ENCODE measurements around the gene VRTN. TPM values are rescaled to one million over a fixed set of nuclear protein-coding genes. Genes with fewer than 3 reads are reported as not detected.
"Not testable (repeated sequence)": the region's sequence is repeated elsewhere in the genome, so short reads cannot be mapped to it uniquely, and the experiment has no call there.

The VRTN gene
- total RNA-seq, 6 experiments from 2014 or later: not detected

DNA sequence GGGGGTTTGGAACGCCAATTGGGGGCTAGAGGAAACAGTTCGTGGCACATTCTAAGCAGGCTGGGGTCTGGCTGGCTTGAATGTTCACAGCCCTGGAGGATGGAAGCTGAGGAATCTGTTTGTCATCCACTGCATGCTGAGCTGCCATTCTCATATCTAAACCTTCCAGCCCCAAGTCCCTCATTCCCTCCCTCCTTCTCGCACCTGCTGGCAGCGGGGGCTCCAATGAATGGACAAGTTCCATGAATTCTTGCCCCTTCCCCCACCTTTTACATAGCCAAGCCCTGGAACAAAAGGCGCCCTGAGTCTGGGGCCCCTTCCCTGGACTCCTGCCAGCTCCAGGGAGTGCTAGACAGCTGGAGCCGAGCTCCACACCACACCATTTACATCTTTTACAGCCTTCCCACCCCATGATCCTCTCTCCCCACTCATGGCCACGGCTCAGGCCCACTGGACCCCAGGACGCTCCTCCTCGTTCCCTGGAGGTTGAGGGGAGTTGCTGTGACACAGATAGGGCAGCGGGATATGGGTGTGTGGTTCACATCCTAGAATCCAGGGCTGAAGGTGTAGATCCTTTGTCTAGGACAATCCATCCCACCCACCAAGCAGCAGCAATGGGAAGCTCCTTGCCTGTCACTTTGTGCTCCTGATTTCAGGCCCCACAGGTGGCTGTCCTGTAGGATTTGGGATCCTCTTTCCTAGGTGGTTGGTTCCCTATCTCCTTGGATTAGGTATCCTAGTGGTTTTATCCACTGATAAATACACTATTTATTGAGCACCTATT is 21.7 kb upstream of the VRTN start:
- Histone ChIP-seq H3K4me1 (no peaks in the 10 kb centered on the region), H3K27ac (no peak overlapping the region), H3K9me3 (no peaks in the 10 kb centered on the region), H3K27me3 (no peaks in the 10 kb centered on the region), H3K4me3 (no peak overlapping the region), H3K36me3 (no peaks in the 10 kb centered on the region)
- no peak for DNase-seq
- intact Hi-C loops (cut with DNase I): no loop called here
- WGBS (ENCODE audit: insufficient coverage, low coverage, low lambda C conversion rate, missing lambda C conversion rate): 31% methylated on average over 9 of the region's 10 CpGs
- TF ChIP-seq, protein P1, sequence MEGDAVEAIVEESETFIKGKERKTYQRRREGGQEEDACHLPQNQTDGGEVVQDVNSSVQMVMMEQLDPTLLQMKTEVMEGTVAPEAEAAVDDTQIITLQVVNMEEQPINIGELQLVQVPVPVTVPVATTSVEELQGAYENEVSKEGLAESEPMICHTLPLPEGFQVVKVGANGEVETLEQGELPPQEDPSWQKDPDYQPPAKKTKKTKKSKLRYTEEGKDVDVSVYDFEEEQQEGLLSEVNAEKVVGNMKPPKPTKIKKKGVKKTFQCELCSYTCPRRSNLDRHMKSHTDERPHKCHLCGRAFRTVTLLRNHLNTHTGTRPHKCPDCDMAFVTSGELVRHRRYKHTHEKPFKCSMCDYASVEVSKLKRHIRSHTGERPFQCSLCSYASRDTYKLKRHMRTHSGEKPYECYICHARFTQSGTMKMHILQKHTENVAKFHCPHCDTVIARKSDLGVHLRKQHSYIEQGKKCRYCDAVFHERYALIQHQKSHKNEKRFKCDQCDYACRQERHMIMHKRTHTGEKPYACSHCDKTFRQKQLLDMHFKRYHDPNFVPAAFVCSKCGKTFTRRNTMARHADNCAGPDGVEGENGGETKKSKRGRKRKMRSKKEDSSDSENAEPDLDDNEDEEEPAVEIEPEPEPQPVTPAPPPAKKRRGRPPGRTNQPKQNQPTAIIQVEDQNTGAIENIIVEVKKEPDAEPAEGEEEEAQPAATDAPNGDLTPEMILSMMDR (IDR thresholded peaks at IDR 0.05): no peak
- TF ChIP-seq POLR2A (IDR thresholded peaks at IDR 0.05): no peak
- peak in 1 of 4 donors; percentile 23 for ATAC-seq

DNA sequence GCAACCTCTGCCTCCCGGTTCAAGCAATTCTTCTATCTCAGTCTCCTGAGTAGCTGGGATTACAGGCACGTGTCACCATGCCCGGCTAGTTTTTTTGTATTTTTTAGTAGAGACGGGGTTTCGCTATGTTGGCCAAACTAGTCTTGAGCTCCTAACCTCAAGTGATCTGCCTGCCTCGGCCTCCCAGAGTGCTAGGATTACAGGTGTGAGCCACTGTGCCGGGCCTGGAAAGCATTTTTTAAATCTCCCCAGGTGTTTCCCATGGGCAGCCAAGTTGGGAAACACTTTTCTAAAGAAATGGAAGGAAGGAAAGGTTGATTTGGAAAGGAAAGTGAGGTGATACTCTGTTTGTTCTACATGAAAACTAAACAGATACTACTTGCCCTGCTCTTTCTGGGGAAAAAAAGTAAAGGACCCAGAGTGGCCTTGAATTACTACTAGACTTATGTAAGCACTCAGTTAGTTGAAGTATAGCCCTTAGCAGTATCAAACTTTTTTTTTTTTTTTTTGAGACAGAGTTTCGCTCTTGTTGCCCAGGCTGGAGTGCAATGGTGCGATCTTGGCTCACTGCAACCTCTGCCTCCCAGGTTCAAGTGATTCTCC is 18.2 kb upstream of the VRTN start:
- H3K4me3 ChIP-seq; DNase-seq; H3K36me3 ChIP-seq; H3K27me3 ChIP-seq; intact Hi-C loops (cut with DNase I); H3K9me3 ChIP-seq; H3K27ac ChIP-seq; H3K4me1 ChIP-seq; ATAC-seq: not testable (repeated sequence)
- WGBS (ENCODE audit: insufficient coverage, low coverage, low lambda C conversion rate, missing lambda C conversion rate): 88% methylated on average over 9 of the region's 9 CpGs

DNA sequence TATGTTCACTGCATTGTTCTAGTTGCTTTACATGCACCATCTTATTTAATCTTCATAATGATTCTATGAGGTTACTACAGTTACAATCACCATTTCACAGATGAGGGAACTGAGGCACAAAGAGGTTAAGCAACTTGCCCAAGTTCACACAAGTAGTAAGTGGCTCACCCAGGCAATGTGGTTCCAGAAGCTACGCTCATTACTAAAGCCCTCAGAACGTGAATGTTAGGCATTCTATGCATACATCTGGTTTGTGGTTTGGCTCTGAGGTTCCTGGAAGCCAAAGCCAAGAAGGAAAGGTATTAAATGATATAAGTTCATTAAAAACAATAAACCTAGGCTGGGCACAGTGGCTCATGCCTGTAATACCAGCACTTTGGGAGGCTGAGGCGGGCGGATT is 14.4 kb upstream of the VRTN start:
- no peaks in the 10 kb centered on the region for H3K36me3 ChIP-seq
- 77% methylated on average over 4 of the region's 4 CpGs for WGBS (ENCODE audit: insufficient coverage, low coverage, low lambda C conversion rate, missing lambda C conversion rate)
- ATAC-seq: no peak
- DNase-seq: no peak
- intact Hi-C loops (cut with DNase I): no loop called here
- no peaks in the 10 kb centered on the region for H3K27me3 ChIP-seq
- no peaks in the 10 kb centered on the region for H3K9me3 ChIP-seq
- TF ChIP-seq, protein P1 (IDR thresholded peaks at IDR 0.05): no peak
- TF ChIP-seq POLR2A (IDR thresholded peaks at IDR 0.05): no peak
- no peak overlapping the region for H3K27ac ChIP-seq
- H3K4me3 ChIP-seq: no peak overlapping the region
- H3K4me1 ChIP-seq: no peaks in the 10 kb centered on the region

DNA sequence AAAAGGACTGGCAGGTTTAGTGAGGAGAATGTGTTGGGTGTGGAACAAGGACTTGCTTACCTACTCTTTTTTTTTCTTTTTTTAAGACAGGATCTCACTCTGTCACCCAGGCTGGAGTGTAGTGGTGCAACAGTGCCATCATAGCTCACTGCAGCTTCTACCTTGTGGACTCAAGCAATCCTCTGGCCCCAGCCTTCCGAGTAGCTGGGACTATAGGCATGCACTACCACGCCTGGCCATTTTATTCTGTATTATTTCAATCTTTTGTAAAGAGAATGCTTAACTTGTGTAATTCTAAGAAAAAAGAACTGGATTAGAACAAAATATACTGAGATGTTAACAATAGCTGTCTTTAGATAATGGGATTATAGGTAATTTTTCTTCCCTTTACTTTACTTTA is 1.9 kb upstream of the VRTN start:
- intact Hi-C loops (cut with DNase I): no loop called here
- no peak for DNase-seq
- Histone ChIP-seq H3K4me1 (no peaks in the 10 kb centered on the region), H3K4me3 (no peak overlapping the region), H3K9me3 (no peaks in the 10 kb centered on the region), H3K27ac (no peak overlapping the region), H3K27me3 (no peaks in the 10 kb centered on the region), H3K36me3 (no peaks in the 10 kb centered on the region)
- TF ChIP-seq, protein P1 (IDR thresholded peaks at IDR 0.05): no peak
- TF ChIP-seq POLR2A (IDR thresholded peaks at IDR 0.05): no peak
- no peak for ATAC-seq
- WGBS (ENCODE audit: insufficient coverage, low coverage, low lambda C conversion rate, missing lambda C conversion rate): 71% methylated on average over 2 of the region's 2 CpGs

DNA sequence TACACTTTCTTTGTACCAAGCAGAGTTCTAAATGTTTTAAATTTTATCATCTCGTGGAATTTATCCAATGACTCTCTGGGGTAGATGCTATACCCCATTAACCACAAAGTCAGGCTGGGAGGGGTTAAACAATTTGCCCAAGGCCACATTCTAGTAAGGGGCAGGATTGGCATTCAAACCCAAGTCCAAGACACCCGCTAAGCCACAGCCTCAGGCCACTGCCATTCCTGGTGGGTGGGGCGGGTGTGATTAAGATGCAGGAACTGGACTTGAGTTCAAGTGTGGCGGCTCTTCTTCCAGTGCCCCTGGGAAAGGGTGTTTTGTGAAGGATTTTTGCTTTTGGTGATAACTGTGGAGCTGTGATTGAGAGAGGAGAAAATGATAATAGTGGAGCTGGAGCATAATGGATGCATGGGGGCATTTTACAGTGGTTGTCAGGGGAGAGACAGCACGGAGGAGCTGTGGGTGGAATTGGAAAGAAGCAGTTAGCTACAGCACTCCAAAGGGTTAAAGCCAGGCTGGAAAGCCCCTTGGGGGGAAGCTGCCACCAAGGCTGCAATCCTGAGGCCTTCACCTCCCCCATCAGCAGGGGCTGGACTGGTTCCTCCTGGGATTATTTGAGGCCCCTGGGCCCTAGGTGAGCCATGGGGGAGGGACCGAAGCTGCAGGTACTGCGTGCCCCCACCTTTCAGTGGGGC is 1.0 kb upstream of the VRTN start:
- WGBS (ENCODE audit: insufficient coverage, low coverage, low lambda C conversion rate, missing lambda C conversion rate): 71% methylated on average over 5 of the region's 7 CpGs

More for the DNA sequence above, 1.0 kb upstream of the VRTN start:
- ATAC-seq: no peak
- Histone ChIP-seq H3K36me3 (no peaks in the 10 kb centered on the region), H3K9me3 (no peaks in the 10 kb centered on the region), H3K27ac (no peak overlapping the region), H3K27me3 (no peaks in the 10 kb centered on the region), H3K4me1 (no peaks in the 10 kb centered on the region), H3K4me3 (no peak overlapping the region)
- TF ChIP-seq POLR2A (IDR thresholded peaks at IDR 0.05): no peak
- TF ChIP-seq, protein P1 (IDR thresholded peaks at IDR 0.05): no peak
- no peak for DNase-seq
- intact Hi-C loops (cut with DNase I): no loop called here
